OCI-LY1 (cell line): ENCODE data around the gene SV2A.
"Not testable (repeated sequence)": the region's sequence is repeated elsewhere in the genome, so short reads cannot be mapped to it uniquely, and the experiment has no call there.

Experiments used
- CTCF ChIP-seq: fragments of 200-600 bp; sonication (generic), shearing (Covaris generic); IDR thresholded peaks from 2 replicates; pipeline ENCODE4 v1.5.1; 2017; ENCODE audit warnings: mild to moderate bottlenecking, antibody characterized with exemption, low read length, moderate library complexity, mixed read lengths
- EZH2 ChIP-seq: fragments of 200-600 bp; sonication (generic), shearing (Covaris generic); IDR thresholded peaks from 2 replicates; pipeline ENCODE4 v1.8.0; 2017; ENCODE audit warnings: borderline replicate concordance, mixed run types, mild to moderate bottlenecking, antibody characterized with exemption, low read length, moderate library complexity, mixed read lengths

GRCh38 chr1:149873060-149873459 lies 44.6 kb downstream of the SV2A start:
- not testable (repeated sequence) for TF ChIP-seq CTCF, EZH2
